ENCODE data around the gene SLC35G1.

Gene SLC35G1

DNA sequence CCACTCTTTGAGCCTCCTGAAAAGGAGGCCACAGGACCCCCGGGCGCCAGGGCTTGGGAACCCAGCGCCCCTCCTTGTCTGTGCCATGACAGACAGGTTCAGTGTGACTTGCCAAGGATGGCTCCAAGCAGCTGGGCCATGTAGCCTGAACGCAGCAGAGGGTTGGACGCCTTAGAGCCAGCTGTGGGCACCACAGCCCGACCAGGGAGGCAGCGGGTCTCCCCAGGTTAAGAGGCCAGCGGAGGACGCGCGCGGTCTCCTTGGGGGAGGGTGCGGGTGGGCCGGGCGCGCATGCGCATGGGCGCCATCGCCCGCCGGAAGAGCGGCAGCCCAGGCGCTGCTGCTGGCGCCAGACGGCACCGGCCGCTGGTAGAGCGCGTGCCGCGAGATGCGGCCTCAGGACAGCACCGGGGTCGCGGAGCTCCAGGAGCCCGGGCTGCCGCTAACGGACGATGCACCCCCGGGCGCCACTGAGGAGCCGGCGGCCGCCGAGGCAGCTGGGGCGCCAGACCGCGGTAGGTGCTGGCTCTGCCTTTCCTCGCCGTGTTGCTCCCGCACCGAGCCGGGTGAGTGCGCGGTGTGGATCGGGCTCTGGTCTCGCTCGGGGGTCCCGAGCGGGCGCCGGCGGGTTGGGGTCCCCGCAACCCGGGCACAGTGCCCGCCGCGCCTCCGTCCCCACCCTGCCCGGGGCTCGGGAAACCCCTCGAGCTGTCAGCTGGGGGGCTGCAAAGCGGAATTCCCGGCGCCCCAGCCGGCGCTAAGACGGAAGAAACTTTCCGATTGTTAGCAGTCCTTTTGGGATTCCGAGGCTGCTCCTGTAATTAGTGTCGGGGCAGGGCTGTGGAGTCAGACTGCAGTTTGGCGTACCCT lies at the start of gene SLC35G1:
Gene SLC35G1 (plus strand): TSS at position 333 of the 870 bp plus-strand sequence. CDS start 56 bp downstream, at position 389.
- DNase-seq (ENCODE audit: low read depth, low spot score) = no peak

GRCh38 chr10:93844979-93845626 lies 48.7 kb upstream of the SLC35G1 start:
- DNase-seq (ENCODE audit: low read depth, low spot score) = no peak

- DNase-seq (ENCODE audit: low read depth, low spot score) = no peak
Measured at GRCh38 chr10:93849593-93849992, 44.2 kb upstream of the SLC35G1 start.

DNA sequence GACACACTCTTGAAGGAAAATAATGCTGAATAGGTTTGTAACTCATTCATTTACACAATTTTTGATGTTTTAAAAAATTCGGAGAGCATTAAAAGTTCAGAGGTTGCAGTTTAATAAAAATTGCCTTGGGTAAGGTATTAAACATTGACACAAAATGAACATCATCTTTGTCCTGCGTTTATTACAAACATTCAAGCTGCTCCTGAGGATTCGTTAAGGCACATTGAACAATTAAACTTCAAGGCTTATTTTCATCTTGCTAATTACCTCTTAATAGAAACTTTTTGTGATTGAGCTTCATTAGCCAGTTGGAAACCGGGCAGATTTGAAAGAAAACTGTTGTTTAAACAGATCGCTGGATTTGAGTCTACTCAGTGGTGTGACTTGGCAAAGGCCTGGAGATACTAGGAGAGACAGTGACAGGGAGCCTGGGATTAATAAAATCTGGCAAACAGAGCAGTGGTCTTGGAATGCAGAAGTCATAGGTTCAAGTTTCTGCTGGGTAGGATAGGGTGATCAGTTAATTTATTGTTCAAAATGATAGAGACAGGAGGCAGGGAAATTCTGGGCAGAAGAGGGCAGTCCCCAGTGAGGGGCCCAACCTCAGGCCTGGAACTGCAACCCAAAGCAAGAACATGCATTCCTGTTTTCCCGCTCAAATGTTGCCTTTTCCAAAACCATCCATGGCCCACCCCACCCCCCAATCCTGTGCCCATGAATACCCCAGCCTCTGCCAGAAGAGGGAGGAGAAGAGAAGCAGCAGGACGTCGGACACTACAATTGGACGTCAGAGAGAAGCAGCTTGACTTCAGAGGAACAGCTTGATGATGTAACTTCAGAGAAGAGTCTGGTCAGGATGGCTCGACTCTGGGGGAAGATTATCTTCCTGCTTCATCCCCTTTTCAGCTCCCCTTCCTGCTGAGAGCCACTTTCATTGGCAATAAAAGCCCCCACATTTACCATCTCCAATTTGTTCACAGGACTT lies 43.5 kb upstream of the SLC35G1 start:
- no peak for DNase-seq (ENCODE audit: low read depth, low spot score)

DNA sequence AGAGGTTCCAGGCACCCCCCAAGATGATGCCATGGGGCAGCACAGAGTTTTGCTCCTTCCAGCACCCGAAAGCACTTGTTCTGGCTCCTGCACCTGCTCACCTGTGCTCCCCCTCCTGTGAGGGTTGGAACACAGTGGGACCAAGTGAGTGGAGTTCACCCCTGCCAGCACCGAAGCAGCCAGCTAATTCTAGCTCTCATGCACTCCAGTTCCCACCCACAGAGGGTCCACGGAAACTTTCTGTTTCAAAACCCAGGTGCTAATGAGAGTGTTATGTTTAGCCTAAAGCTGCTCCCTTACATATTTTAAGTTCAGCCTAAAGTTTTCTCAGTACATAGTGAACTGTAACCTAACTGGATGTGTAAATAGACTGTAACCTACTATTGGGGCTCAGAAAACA lies 42.6 kb upstream of the SLC35G1 start:
- DNase-seq (ENCODE audit: low read depth, low spot score) = no peak

- DNase-seq (ENCODE audit: low read depth, low spot score) = no peak
Measured at GRCh38 chr10:93852476-93853095, 41.2 kb upstream of the SLC35G1 start.

- DNase-seq (ENCODE audit: low read depth, low spot score) = no peak
Measured at GRCh38 chr10:93854975-93855374, 38.8 kb upstream of the SLC35G1 start.

DNA sequence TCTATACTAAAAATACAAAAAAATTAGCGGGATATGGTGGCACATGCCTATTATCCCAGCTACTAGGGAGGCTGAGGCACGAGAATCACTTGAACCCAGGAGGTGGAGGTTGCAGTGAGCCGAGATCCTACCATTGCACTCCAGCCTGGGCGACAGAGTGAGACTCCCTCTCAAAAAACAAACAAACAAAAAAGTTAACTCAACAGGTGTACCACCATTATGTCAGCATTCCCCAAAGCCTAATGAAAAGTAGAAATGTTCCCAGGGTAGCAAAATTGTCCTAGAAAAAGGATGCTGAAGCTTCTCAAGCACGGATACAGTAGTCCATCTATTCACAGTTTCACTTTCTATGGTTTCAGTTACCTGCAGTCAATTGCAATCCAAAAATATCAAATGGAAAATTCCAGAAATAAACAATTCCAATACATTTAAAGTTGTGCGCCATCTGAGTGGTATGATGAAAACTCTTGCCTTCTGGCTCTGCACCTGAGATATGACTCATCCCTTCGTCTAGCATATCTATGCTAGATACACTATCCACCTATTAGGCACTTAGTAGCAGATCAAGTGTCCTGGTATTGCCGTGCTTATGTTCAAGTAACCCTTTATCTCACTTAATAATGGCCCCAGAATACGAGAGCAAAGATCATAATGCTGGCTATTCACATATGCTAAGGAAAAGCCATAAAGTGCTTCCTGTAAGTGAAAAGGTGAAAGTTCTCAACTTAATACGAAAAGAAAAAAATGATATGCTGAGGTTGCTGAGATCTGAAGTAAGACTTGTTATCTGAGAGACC lies 37.2 kb upstream of the SLC35G1 start:
- no peak for DNase-seq (ENCODE audit: low read depth, low spot score)

DNA sequence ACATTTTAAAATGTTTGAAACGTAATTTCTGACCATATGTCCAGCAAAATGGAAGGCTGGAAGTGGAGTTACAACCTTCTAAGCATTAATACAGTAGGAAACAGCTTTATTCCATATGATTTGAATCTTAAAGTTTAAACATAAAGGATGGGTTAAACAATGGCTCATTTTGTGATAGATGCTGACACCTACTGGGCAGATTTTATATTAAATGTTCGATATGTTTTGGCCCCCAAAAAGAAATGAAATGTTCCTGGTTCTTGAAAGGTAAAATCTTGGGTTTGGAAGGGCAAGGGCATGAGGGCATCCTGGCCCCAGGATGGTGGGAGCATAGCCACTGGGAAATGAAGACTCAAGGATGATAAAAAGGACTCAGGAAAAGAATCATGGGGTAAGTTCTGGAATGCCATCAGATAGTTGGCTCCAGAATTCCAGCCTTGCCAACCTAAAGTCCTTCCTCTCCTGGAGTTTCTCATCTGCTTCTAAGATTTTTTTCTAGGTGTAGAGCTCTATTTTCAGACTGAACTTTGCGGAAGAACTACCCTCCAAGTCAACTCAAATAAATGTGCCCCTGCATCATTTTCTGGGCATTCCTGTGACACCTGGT lies 34.6 kb upstream of the SLC35G1 start:
- no peak for DNase-seq (ENCODE audit: low read depth, low spot score)

DNA sequence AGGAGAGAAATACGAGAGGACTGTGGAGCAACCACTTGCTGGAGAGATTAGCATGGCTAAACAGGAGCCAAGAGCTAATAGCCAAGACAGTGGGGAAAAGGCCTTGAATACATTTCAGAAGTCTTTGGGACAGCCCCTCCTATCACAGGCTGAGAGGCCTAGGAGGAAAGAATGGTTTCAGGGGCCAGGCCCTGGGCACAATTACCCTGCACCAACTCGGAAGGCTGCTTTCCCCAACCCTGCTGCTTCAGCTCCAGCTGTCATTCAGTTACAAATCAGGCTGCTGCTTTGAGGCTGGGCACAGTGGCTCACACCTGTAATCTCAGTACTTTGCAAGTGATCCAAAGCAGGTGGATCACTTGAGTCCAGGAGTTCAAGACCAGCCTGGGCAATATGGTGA lies 32.0 kb upstream of the SLC35G1 start:
- DNase-seq (ENCODE audit: low read depth, low spot score) = no peak

GRCh38 chr10:93865794-93866425 lies 27.9 kb upstream of the SLC35G1 start:
- no peak for DNase-seq (ENCODE audit: low read depth, low spot score)

DNA sequence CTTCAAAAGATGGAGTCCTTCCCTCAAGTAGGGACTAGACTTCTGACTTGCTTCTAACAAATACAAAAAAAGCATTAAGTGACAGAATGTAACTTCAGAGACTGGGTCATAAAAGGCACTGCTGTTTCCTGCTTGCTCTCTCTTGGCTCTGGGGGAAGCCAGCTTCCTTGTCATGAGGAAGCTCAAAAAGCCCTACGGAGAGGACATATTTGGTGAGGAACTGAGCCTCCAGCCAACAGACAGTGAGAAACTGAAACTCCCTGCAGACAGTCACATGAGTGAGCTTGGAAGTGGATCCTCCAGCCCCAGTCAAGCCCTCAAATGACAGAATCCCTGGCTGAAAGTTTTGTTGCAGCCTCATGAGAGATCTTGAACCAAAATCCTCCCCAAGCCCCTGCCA lies 26.3 kb upstream of the SLC35G1 start:
- no peak for DNase-seq (ENCODE audit: low read depth, low spot score)

- DNase-seq (ENCODE audit: low read depth, low spot score) = no peak
Measured at GRCh38 chr10:93871671-93872204, 22.0 kb upstream of the SLC35G1 start.

DNA sequence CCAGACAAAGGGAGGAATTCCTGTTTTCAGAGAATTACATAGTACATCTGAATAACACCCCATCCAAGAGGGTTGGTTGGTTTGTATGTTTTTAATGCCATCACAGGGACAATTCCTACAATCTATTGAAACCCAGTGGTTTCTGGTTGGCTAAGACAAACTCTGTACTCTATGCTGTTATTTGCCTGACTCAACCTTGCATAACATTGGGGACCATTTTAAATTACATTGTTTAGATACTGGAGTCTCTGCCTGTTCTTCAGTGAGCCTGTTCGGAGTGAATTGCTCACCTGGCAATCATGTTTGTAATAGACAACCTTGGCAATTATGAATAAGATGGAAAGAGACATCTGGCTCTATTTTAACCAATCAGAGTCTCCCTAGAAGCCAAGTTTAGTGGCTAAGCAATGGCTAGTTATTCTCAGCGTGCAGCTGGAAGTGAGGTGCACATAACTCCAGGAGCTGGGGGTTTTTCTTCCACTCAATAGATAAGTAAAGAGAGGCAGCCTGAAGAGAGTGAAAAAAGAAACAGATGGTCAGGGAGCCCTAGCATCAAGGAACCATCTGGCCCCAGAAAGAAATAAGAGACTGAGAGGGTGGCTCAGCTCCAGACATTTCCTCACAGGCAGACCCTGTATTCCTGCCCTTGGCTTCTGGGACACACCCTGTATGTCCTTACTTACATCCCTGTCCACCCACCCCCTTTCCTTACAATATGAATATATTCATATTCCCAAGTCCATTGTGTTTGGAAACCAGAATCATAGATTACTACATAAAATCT lies 21.2 kb upstream of the SLC35G1 start:
- DNase-seq (ENCODE audit: low read depth, low spot score) = no peak

GRCh38 chr10:93873420-93874115 lies 20.2 kb upstream of the SLC35G1 start:
- DNase-seq (ENCODE audit: low read depth, low spot score) = no peak

- DNase-seq (ENCODE audit: low read depth, low spot score) = no peak
Measured at GRCh38 chr10:93874309-93875031, 19.3 kb upstream of the SLC35G1 start.

- no peak for DNase-seq (ENCODE audit: low read depth, low spot score)
Measured at GRCh38 chr10:93875032-93875358, 18.8 kb upstream of the SLC35G1 start.
